CD4-positive, alpha-beta memory T cell (primary cell): ENCODE data around the gene AMMECR1. TPM values are rescaled to one million over a fixed set of nuclear protein-coding genes. Genes with fewer than 3 reads are reported as not detected.
"Not testable (repeated sequence)": the region's sequence is repeated elsewhere in the genome, so short reads cannot be mapped to it uniquely, and the experiment has no call there.

Experiments used
- CTCF ChIA-PET: fragments of 350-600 bp; sonication (Branson Sonifier 250); formaldehyde crosslinking; loops from one replicate; lab custom pipeline; 2021; ENCODE audit warnings: inconsistent platforms; ENCODE audit not compliant: partially characterized antibody; lab: Charles Lee
- POLR2A ChIA-PET: fragments of 350-600 bp; sonication (Branson Sonifier 250); formaldehyde crosslinking; loops from one replicate; lab custom pipeline; 2021; ENCODE audit not compliant: partially characterized antibody; lab: Charles Lee
- DNase-seq, 5 donors: peaks; one replicate each; pipeline versions ENCODE4 v3.0.0 to v3.0.0-alpha.2; 2020 to 2022; ENCODE audit warnings: mixed read lengths in 1 of 5
- H3K27ac ChIP-seq: one replicate; pipeline ENCODE4 v1.7.0; 2013; ENCODE audit warnings: low read depth, low read length
- H3K27me3 ChIP-seq: 2 replicates; pipeline ENCODE4 v1.7.0; 2013; ENCODE audit warnings: mild to moderate bottlenecking, low read length, moderate library complexity; ENCODE audit not compliant: insufficient read depth
- H3K36me3 ChIP-seq: 2 replicates; pipeline ENCODE4 v1.7.0; 2013; ENCODE audit warnings: mild to moderate bottlenecking, low read length, moderate library complexity; ENCODE audit not compliant: insufficient read depth
- H3K4me1 ChIP-seq: 2 replicates; pipeline ENCODE4 v1.7.0; 2013; ENCODE audit warnings: mild to moderate bottlenecking, low read length, moderate library complexity; ENCODE audit not compliant: insufficient read depth
- H3K4me3 ChIP-seq, 2 donors: one replicate each; pipeline ENCODE4 v1.7.0; 2013; ENCODE audit warnings: low read length in 2 of 2, mild to moderate bottlenecking in 1 of 2
- H3K9me3 ChIP-seq, 2 donors: one replicate each; pipeline ENCODE4 v1.7.0; 2013; ENCODE audit warnings: low read length in 2 of 2, control low read depth in 1 of 2; ENCODE audit not compliant: control insufficient read depth in 1 of 2
- H3K27ac Mint-ChIP-seq, 7 donors: one replicate each; pipeline ENCODE4 v1.8.0; 2020 to 2021; ENCODE audit warnings: mixed read lengths in 7 of 7, mild to moderate bottlenecking in 6 of 7, inconsistent platforms in 3 of 7, moderate library complexity in 3 of 7
- H3K27me3 Mint-ChIP-seq, 2 donors: one replicate each; pipeline ENCODE4 v1.8.0; 2020 to 2021; ENCODE audit warnings: mixed read lengths in 2 of 2
- H3K36me3 Mint-ChIP-seq, 2 donors: one replicate each; pipeline ENCODE4 v1.8.0; 2020 to 2021; ENCODE audit warnings: mixed read lengths in 2 of 2, inconsistent platforms in 1 of 2, mild to moderate bottlenecking in 1 of 2
- H3K4me1 Mint-ChIP-seq, 4 donors: one replicate each; pipeline ENCODE4 v1.8.0; 2020 to 2021; ENCODE audit warnings: mixed read lengths in 4 of 4, mild to moderate bottlenecking in 1 of 4
- H3K4me3 Mint-ChIP-seq, 8 donors: one replicate each; pipeline ENCODE4 v1.8.0; 2020 to 2021; ENCODE audit warnings: mixed read lengths in 8 of 8, mild to moderate bottlenecking in 7 of 8, moderate library complexity in 6 of 8, inconsistent platforms in 3 of 8
- H3K9me3 Mint-ChIP-seq, 8 donors: one replicate each; pipeline ENCODE4 v1.8.0; 2020 to 2021; ENCODE audit warnings: mixed read lengths in 8 of 8, mild to moderate bottlenecking in 5 of 8, inconsistent platforms in 3 of 8, moderate library complexity in 1 of 8
- intact Hi-C: fragments of 100-400 bp; cut with micrococcal nuclease; formaldehyde crosslinking; loops from one replicate; pipeline ENCODE4 v1.15.1; 2023
- polyA plus RNA-seq, 2 donors: library from polyadenylated mRNA; unstranded; fragments of 300-500 nt; fragmentation: Illumina TruSeq; gene quantifications; one replicate each; pipeline ENCODE4 v1.2.3, GENCODE V29; 2021
- total RNA-seq, 2 experiments: library from RNA; stranded (reverse); gene quantifications; one replicate each; pipeline ENCODE4 v1.2.3, GENCODE V29; 2021

The AMMECR1 gene
- total and polyA plus RNA-seq, 4 experiments from 2014 or later = 15.4 to 21.7 (median 16.8) TPM

DNA sequence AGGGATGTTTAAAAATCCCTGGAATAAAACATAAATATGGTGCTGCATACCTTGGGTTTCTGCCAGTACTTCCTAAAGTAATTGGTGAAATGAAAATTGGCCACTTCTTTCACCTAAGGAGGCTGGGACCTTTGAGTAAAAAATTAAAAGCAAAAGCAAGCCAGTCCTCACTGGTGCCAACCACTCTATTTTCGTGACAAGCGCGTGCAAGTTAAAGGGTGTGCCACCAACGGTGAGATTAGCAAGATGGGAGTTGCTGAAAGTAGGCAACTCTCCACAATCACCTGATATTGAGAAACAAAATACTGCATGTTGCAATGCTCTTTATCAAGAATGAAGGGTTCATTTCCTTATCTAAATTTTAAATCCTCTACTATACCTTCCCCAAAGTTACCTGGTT, 21.1 kb upstream of the AMMECR1 start:
- Histone ChIP-seq H3K27me3 (no peaks in the 10 kb centered on the region), H3K4me1 (no peaks in the 10 kb centered on the region), H3K9me3 (no peaks in the 10 kb centered on the region), H3K36me3 (no peaks in the 10 kb centered on the region), H3K27ac (no peak overlapping the region), H3K4me3 (no peak overlapping the region)
- CTCF ChIA-PET = no interaction called here
- no peaks in the 10 kb centered on the region for H3K9me3 Mint-ChIP-seq
- H3K27me3 Mint-ChIP-seq = no peaks in the 10 kb centered on the region
- H3K36me3 Mint-ChIP-seq = no peaks in the 10 kb centered on the region
- intact Hi-C loops = no loop called here
- DNase-seq = no peak
- H3K27ac Mint-ChIP-seq = no peak overlapping the region
- POLR2A ChIA-PET = no interaction called here
- no peaks in the 10 kb centered on the region for H3K4me1 Mint-ChIP-seq
- H3K4me3 Mint-ChIP-seq = no peak overlapping the region

DNA sequence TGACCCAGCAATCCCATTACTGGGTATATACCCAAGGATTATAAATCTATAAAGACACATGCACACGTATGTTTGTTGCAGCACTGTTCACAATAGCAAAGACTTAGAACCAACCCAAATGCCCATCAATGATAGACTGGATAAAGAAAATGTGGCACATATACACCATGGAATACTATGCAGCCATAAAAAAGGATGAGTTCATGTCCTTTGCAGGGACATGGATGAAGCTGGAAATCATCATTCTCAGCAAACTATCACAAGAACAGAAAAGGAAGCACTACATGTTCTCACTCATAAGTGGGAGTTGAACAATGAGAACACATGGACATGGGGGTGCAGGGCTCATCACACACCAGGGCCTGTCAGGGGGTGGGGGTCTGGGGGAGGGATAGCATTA, 15.6 kb upstream of the AMMECR1 start:
- H3K9me3 ChIP-seq, H3K4me1 Mint-ChIP-seq, H3K36me3 Mint-ChIP-seq, H3K4me3 ChIP-seq, DNase-seq, H3K27ac Mint-ChIP-seq, H3K27me3 Mint-ChIP-seq, H3K27ac ChIP-seq, CTCF ChIA-PET, H3K4me3 Mint-ChIP-seq, intact Hi-C loops, H3K27me3 ChIP-seq, POLR2A ChIA-PET, H3K9me3 Mint-ChIP-seq, H3K4me1 ChIP-seq, H3K36me3 ChIP-seq: not testable (repeated sequence)

DNA sequence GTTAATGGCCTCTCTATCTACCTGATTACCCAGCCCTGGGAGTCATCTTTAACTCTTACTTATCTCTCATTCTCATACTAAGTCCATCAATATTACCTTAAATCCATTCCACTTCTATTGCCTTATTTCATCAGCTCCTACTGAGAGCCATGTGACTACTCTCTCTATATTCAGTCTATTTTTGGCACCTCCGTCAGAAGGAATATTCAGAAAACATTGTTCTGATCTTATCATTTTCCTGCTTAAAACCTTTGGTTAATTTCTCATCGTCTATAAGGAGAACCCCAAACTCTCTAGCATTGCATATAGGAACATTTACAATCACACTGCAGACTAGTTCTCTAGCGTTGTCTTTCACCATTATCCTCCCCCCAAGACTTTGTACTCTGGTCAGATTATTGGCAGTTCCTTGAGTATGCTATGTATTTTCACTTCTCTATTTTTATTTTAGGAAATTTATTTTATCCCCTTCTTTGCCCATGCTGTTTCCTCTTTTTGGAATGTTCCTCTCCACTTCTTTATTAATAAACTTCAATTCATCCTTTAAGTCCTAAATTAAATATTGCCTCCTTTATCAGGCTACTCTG, 13.7 kb upstream of the AMMECR1 start:
- Mint-ChIP-seq H3K36me3 (no peaks in the 10 kb centered on the region), H3K4me1 (no peaks in the 10 kb centered on the region), H3K27me3 (no peaks in the 10 kb centered on the region), H3K4me3 (no peak overlapping the region), H3K9me3 (no peaks in the 10 kb centered on the region), H3K27ac (no peak overlapping the region)
- no peaks in the 10 kb centered on the region for H3K27me3 ChIP-seq
- CTCF ChIA-PET = no interaction called here
- H3K4me1 ChIP-seq = no peaks in the 10 kb centered on the region
- H3K4me3 ChIP-seq = no peak overlapping the region
- intact Hi-C loops = no loop called here
- POLR2A ChIA-PET = no interaction called here
- no peaks in the 10 kb centered on the region for H3K36me3 ChIP-seq
- H3K27ac ChIP-seq = no peak overlapping the region
- no peak for DNase-seq
- no peaks in the 10 kb centered on the region for H3K9me3 ChIP-seq

DNA sequence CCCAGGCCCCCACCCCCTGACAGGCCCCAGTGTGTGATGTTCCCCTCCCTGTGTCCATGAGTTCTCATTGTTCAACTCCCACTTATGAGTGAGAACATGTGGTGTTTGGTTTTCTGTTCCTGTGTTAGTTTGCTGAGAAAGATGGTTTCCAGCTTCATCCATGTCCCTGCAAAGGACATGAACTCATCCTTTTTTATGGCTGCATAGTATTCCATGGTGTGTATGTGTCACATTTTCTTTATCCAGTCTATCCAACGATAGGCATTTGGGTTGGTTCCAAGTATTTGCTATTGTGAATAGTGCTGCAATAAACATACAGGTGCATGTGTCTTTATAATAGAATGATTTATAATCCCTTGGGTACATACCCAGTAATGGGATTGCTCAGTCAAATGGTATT, 10.7 kb upstream of the AMMECR1 start:
- H3K27ac Mint-ChIP-seq, H3K9me3 Mint-ChIP-seq, H3K36me3 ChIP-seq, H3K36me3 Mint-ChIP-seq, H3K27me3 ChIP-seq, H3K4me3 ChIP-seq, H3K4me3 Mint-ChIP-seq, intact Hi-C loops, H3K27me3 Mint-ChIP-seq, H3K4me1 ChIP-seq, POLR2A ChIA-PET, DNase-seq, H3K27ac ChIP-seq, H3K9me3 ChIP-seq, H3K4me1 Mint-ChIP-seq, CTCF ChIA-PET: not testable (repeated sequence)

DNA sequence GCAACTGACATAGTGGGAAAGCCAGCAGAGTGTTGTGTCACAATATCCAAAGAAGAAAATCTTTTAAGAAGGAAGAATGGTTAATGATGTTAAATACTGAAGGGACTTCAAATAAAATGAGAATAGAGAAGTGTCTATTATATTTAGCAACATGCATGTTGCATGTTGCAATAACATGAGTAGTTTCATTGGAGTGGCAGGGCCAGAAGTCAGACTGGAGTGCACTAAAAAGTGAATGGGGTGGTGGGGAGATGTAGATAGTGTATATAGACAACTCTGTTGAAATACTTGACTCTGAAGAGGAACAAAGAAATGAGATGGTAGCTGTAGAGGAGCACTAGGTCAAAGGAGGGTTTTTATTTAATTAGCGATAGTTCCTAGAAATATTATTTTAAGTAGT, 9.5 kb upstream of the AMMECR1 start:
- Histone ChIP-seq H3K9me3 (no peaks in the 10 kb centered on the region), H3K27ac (no peak overlapping the region), H3K4me1 (no peaks in the 10 kb centered on the region), H3K36me3 (no peaks in the 10 kb centered on the region), H3K4me3 (no peak overlapping the region), H3K27me3 (no peaks in the 10 kb centered on the region)
- CTCF ChIA-PET = no interaction called here
- POLR2A ChIA-PET = no interaction called here
- H3K9me3 Mint-ChIP-seq = no peaks in the 10 kb centered on the region
- H3K36me3 Mint-ChIP-seq = no peaks in the 10 kb centered on the region
- no peaks in the 10 kb centered on the region for H3K4me1 Mint-ChIP-seq
- H3K27me3 Mint-ChIP-seq = peaks cover 0 to 2% of the 10 kb centered on the region in 2 donors
- DNase-seq = no peak
- intact Hi-C loops = no loop called here
- H3K4me3 Mint-ChIP-seq = no peak overlapping the region
- H3K27ac Mint-ChIP-seq = no peak overlapping the region

DNA sequence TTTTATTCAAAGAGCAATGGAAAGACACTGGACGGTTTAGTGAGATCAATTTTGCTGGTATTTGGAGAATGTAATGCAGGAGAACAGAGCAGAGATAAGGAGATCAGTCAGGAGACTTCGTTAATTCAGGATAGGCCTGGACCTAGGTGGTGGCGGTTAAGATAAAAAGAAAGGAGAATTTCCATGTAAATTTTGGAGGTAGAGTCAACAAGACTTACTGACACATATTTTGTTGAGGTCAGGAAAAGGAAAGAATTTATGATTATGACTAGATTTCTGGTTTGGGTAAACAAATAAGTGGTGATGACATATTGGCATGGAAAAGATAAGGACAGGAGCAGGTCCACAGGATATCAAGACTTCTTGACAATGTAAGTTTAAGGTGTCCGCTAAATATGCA, 8.8 kb upstream of the AMMECR1 start:
- Mint-ChIP-seq H3K27me3 (peaks cover 0 to 2% of the 10 kb centered on the region in 2 donors), H3K4me3 (no peak overlapping the region), H3K27ac (no peak overlapping the region), H3K9me3 (no peaks in the 10 kb centered on the region), H3K4me1 (peaks cover 0 to 3% (median 0%) of the 10 kb centered on the region in 4 donors), H3K36me3 (no peaks in the 10 kb centered on the region)
- CTCF ChIA-PET = no interaction called here
- Histone ChIP-seq H3K36me3 (no peaks in the 10 kb centered on the region), H3K9me3 (no peaks in the 10 kb centered on the region), H3K27me3 (no peaks in the 10 kb centered on the region), H3K4me3 (no peak overlapping the region), H3K4me1 (no peaks in the 10 kb centered on the region), H3K27ac (no peak overlapping the region)
- POLR2A ChIA-PET = no interaction called here
- no peak for DNase-seq
- intact Hi-C loops = no loop called here

DNA sequence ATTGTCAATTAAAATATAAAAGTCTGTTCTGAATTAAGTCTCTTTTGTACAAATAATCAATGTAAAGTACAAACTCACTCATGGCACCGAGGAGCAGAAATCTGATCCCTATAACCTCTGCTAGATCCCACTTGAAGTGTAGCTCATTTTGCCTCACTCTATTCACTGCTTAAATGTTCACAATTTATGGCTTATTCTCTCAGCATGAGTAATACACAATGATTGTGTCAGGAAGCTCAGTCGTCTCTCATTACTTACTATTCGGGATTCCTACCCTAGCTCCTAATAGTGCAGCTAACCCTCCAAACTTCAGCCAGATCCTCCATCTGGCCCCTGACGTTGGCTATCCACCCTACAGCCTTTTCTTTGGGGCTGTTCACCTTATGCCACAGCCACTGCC, 4.7 kb upstream of the AMMECR1 start:
- Histone ChIP-seq H3K27ac (no peak overlapping the region), H3K27me3 (no peaks in the 10 kb centered on the region), H3K36me3 (no peaks in the 10 kb centered on the region), H3K4me1 (peaks cover 5% of the 10 kb centered on the region), H3K4me3 (no peak overlapping the region), H3K9me3 (no peaks in the 10 kb centered on the region)
- H3K36me3 Mint-ChIP-seq = peaks cover 0 to 4% of the 10 kb centered on the region in 2 donors
- intact Hi-C loops = no loop called here
- no peak for DNase-seq
- no peak overlapping the region for H3K4me3 Mint-ChIP-seq
- H3K9me3 Mint-ChIP-seq = no peaks in the 10 kb centered on the region
- ChIA-PET POLR2A (no interaction called here), CTCF (interaction anchor here (0.8 to 1.7 kb wide), 4 partner anchors 85 to 162 kb away, joined by 3 to 4 read pairs (median 3); no protein-coding TSS in a partner anchor)
- H3K27ac Mint-ChIP-seq = no peak overlapping the region
- H3K4me1 Mint-ChIP-seq = peaks cover 3 to 10% (median 4%) of the 10 kb centered on the region in 4 donors
- peaks cover 0 to 2% of the 10 kb centered on the region in 2 donors for H3K27me3 Mint-ChIP-seq
